CD4-positive, alpha-beta T cell (primary cell): ENCODE results near the gene PIP5K1C. TPM values are rescaled to one million over a fixed set of nuclear protein-coding genes. Genes with fewer than 3 reads are reported as not detected.

Experiments used
- ATAC-seq: fragments of 200-7000 bp; cut with Tn5 transposase; one replicate; pipeline ENCODE4 v1.10.0; 2022; ENCODE audit warnings: mild to moderate bottlenecking; ENCODE audit not compliant: poor library complexity
- CTCF ChIA-PET: fragments of 350-600 bp; sonication (Branson Sonifier 250); formaldehyde crosslinking; loops from one replicate; lab custom pipeline; 2021; ENCODE audit warnings: antibody characterized with exemption, inconsistent platforms; lab: Charles Lee
- POLR2A ChIA-PET: fragments of 350-600 bp; sonication (Branson Sonifier 250); formaldehyde crosslinking; loops from one replicate; lab custom pipeline; 2021; ENCODE audit warnings: antibody characterized with exemption, inconsistent platforms; lab: Charles Lee
- DNase-seq, 14 experiments: peaks; one replicate each; pipeline ENCODE4 v3.0.0-alpha.2; 2013 to 2020; ENCODE audit warnings: mixed read lengths in 2 of 14
- H3K27ac ChIP-seq, 2 donors: one replicate each; pipeline versions ENCODE4 v1.5.1 to v1.7.0; 2013; ENCODE audit warnings: low read length in 2 of 2, low read depth in 1 of 2, mild to moderate bottlenecking in 1 of 2
- H3K27me3 ChIP-seq, 2 experiments: 1 replicate in 1 of 2; 2 replicates in 1 of 2; pipeline versions ENCODE4 v1.6.1 to v1.7.0; 2013; ENCODE audit warnings: low read length in 2 of 2, control low read depth in 1 of 2, mild to moderate bottlenecking in 1 of 2, moderate library complexity in 1 of 2; ENCODE audit not compliant: insufficient read depth in 2 of 2, control insufficient read depth in 1 of 2
- H3K36me3 ChIP-seq: one replicate; pipeline ENCODE4 v1.6.1; 2013; ENCODE audit warnings: low read length, control low read depth; ENCODE audit not compliant: insufficient read depth
- H3K4me1 ChIP-seq: one replicate; pipeline ENCODE4 v1.6.1; 2013; ENCODE audit warnings: low read length, control low read depth; ENCODE audit not compliant: insufficient read depth
- H3K4me3 ChIP-seq: one replicate; pipeline ENCODE4 v1.5.1; 2013; ENCODE audit warnings: mild to moderate bottlenecking, low read length, moderate library complexity
- H3K9me3 ChIP-seq, 2 experiments: 1 replicate in 1 of 2; 2 replicates in 1 of 2; pipeline versions ENCODE4 v1.6.1 to v1.7.0; 2013; ENCODE audit warnings: low read length in 2 of 2, mild to moderate bottlenecking in 2 of 2, control low read depth in 1 of 2, moderate library complexity in 1 of 2; ENCODE audit not compliant: control insufficient read depth in 1 of 2, insufficient read depth in 1 of 2
- H3K27ac Mint-ChIP-seq: one replicate; pipeline ENCODE4 v1.8.0; 2020; ENCODE audit warnings: mixed read lengths
- H3K27me3 Mint-ChIP-seq: one replicate; pipeline ENCODE4 v1.8.0; 2021; ENCODE audit warnings: mixed read lengths
- H3K36me3 Mint-ChIP-seq: one replicate; pipeline ENCODE4 v1.8.0; 2021; ENCODE audit warnings: low read depth, mixed read lengths
- H3K4me1 Mint-ChIP-seq: one replicate; pipeline ENCODE4 v1.8.0; 2021; ENCODE audit warnings: low read depth, mixed read lengths
- H3K4me3 Mint-ChIP-seq: one replicate; pipeline ENCODE4 v1.8.0; 2020; ENCODE audit warnings: mild to moderate bottlenecking, mixed read lengths
- H3K9me3 Mint-ChIP-seq: one replicate; pipeline ENCODE4 v1.8.0; 2020; ENCODE audit warnings: mixed read lengths
- CTCF ChIP-seq: fragments of 200-600 bp; IDR thresholded peaks from one replicate; pipeline ENCODE4 v1.8.0; 2022; ENCODE audit warnings: antibody characterized with exemption, mild to moderate bottlenecking
- intact Hi-C, 2 experiments: fragments of 100-400 bp; cut with DNase I in 1 of 2; cut with micrococcal nuclease in 1 of 2; formaldehyde crosslinking; loops; one replicate each; pipeline versions ENCODE4 v1.15.1 to v1.9.0; 2023 to 2025; cut with DNase I, micrococcal nuclease
- total RNA-seq, 174 experiments: library from RNA in 2 of 174; stranded (reverse) in 2 of 174; gene quantifications; one replicate each; pipeline ENCODE4 v1.2.3 and lab custom pipeline; 2021 to 2026

The PIP5K1C gene
- total RNA-seq, 2 experiments from 2014 or later: 14.7 to 15.5 TPM

GRCh38 chr19:3730457-3730958, 30.2 kb upstream of the PIP5K1C start:
- ChIA-PET POLR2A (no interaction called here), CTCF (no interaction called here)
- no peak for ATAC-seq
- Histone ChIP-seq H3K27ac (no peak overlapping the region), H3K9me3 (no peaks in the 10 kb centered on the region), H3K27me3 (no peaks in the 10 kb centered on the region), H3K4me3 (no peak overlapping the region), H3K36me3 (peaks cover 3% of the 10 kb centered on the region), H3K4me1 (no peaks in the 10 kb centered on the region)
- Mint-ChIP-seq H3K4me1 (no peaks in the 10 kb centered on the region), H3K4me3 (no peak overlapping the region), H3K36me3 (peaks cover 12% of the 10 kb centered on the region), H3K27me3 (no peaks in the 10 kb centered on the region), H3K27ac (no peak overlapping the region), H3K9me3 (no peaks in the 10 kb centered on the region)
- no peak for TF ChIP-seq CTCF
- intact Hi-C loops: no loop called here
- DNase-seq: no peak

GRCh38 chr19:3725640-3726310, 25.5 kb upstream of the PIP5K1C start:
- H3K4me3 Mint-ChIP-seq: no peak overlapping the region
- DNase-seq: no peak
- peaks cover 4% of the 10 kb centered on the region for H3K4me1 Mint-ChIP-seq
- H3K4me1 ChIP-seq: peaks cover 25% of the 10 kb centered on the region
- CTCF ChIA-PET: no interaction called here
- H3K27ac Mint-ChIP-seq: no peak overlapping the region
- POLR2A ChIA-PET: interaction anchor here (1.1 to 2.0 kb wide), 2 partner anchors 37 to 38 kb away, joined by 3 to 8 read pairs; partner anchors contain the start of gene MRPL54
- H3K27me3 Mint-ChIP-seq: peaks cover 4% of the 10 kb centered on the region
- no peak overlapping the region for H3K27ac ChIP-seq
- no peaks in the 10 kb centered on the region for H3K36me3 Mint-ChIP-seq
- no peaks in the 10 kb centered on the region for H3K36me3 ChIP-seq
- peaks cover 0 to 5% of the 10 kb centered on the region in 2 experiments for H3K9me3 ChIP-seq
- H3K4me3 ChIP-seq: no peak overlapping the region
- no peak for TF ChIP-seq CTCF
- ATAC-seq: no peak
- peaks cover 5 to 10% of the 10 kb centered on the region in 2 experiments for H3K27me3 ChIP-seq
- intact Hi-C loops: no loop called here
- no peaks in the 10 kb centered on the region for H3K9me3 Mint-ChIP-seq

- Histone ChIP-seq H3K4me1 (peaks cover 32% of the 10 kb centered on the region), H3K27ac (no peak overlapping the region), H3K9me3 (peaks cover 0 to 5% of the 10 kb centered on the region in 2 experiments), H3K4me3 (no peak overlapping the region), H3K36me3 (no peaks in the 10 kb centered on the region), H3K27me3 (peaks cover 10 to 12% of the 10 kb centered on the region in 2 experiments)
- peaks cover 4% of the 10 kb centered on the region for H3K4me1 Mint-ChIP-seq
- POLR2A ChIA-PET: interaction anchor here (1.1 to 2.0 kb wide), 2 partner anchors 37 kb away, joined by 3 to 8 read pairs; partner anchors contain the start of gene MRPL54
- H3K27ac Mint-ChIP-seq: no peak overlapping the region
- no peaks in the 10 kb centered on the region for H3K9me3 Mint-ChIP-seq
- H3K27me3 Mint-ChIP-seq: peaks cover 4% of the 10 kb centered on the region
- intact Hi-C loops: no loop called here
- no peak overlapping the region for H3K4me3 Mint-ChIP-seq
- DNase-seq (no peak), ATAC-seq (no peak)
- TF ChIP-seq CTCF: no peak
- CTCF ChIA-PET: no interaction called here
- no peaks in the 10 kb centered on the region for H3K36me3 Mint-ChIP-seq
Observed at GRCh38 chr19:3725121-3725520, 24.9 kb upstream of the PIP5K1C start.
